EH (cell line): ENCODE results near the gene IFI44.

Source experiments
- DNase-seq: peaks from one replicate; pipeline ENCODE4 v3.0.0-alpha.2; 2015; ENCODE audit warnings: low read depth

The IFI44 gene

GRCh38 chr1:78703806-78704205 is 54.2 kb downstream of the IFI44 start:
- no peak for DNase-seq

- DNase-seq, result peak; percentile 43
These were observed 62.9 kb downstream of the IFI44 start for GRCh38 chr1:78712467-78713051.

GRCh38 chr1:78713297-78713696 is 63.7 kb downstream of the IFI44 start:
- no peak for DNase-seq
